Measurements from ENCODE around the gene LRRC49.

DNA sequence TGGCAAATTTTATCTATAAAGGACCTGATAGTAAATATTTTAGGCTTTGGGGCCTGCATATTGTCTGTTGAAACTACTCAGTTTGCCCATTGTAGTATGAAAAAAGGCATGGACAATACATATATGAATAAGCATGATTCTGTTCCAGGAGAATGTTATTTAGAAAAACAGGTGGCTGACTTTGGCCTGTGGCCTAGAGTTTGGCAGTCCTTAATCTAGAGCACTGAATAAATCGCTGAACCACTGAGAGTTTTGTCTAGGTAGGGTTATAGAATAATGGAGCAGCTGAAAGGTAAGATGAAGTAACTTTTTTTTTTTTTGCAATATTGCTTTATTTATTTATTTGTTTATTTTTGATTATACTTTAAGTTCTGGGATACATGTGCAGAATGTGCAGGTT, 75.0 kb downstream of the LRRC49 start:
- TF ChIP-seq, protein P1, sequence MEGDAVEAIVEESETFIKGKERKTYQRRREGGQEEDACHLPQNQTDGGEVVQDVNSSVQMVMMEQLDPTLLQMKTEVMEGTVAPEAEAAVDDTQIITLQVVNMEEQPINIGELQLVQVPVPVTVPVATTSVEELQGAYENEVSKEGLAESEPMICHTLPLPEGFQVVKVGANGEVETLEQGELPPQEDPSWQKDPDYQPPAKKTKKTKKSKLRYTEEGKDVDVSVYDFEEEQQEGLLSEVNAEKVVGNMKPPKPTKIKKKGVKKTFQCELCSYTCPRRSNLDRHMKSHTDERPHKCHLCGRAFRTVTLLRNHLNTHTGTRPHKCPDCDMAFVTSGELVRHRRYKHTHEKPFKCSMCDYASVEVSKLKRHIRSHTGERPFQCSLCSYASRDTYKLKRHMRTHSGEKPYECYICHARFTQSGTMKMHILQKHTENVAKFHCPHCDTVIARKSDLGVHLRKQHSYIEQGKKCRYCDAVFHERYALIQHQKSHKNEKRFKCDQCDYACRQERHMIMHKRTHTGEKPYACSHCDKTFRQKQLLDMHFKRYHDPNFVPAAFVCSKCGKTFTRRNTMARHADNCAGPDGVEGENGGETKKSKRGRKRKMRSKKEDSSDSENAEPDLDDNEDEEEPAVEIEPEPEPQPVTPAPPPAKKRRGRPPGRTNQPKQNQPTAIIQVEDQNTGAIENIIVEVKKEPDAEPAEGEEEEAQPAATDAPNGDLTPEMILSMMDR (IDR thresholded peaks at IDR 0.05; ENCODE audit: low read length), result no peak
- TF ChIP-seq EZH2 (IDR thresholded peaks at IDR 0.05; ENCODE audit: borderline replicate concordance, low read length), result no peak

Data from OCI-LY1 (cell line).